WTC11 (cell line): ENCODE measurements around the gene TNFRSF6B. TPM values are rescaled to one million over a fixed set of nuclear protein-coding genes. Genes with fewer than 3 reads are reported as not detected.

Experiments
- ATAC-seq: fragments of 200-7000 bp; cut with Tn5 transposase; 2 replicates; pipeline ENCODE4 v1.10.0; 2021; ENCODE audit warnings: mild to moderate bottlenecking, moderate library complexity
- CTCF ChIA-PET: fragments of 300-600 bp; sonication (Branson Sonifier 250); formaldehyde crosslinking; loops from one replicate; lab custom pipeline; 2021; ENCODE audit warnings: antibody characterized with exemption; lab: Charles Lee
- POLR2A ChIA-PET: fragments of 350-600 bp; sonication (Branson Sonifier 250); formaldehyde crosslinking; loops from one replicate; lab custom pipeline; 2021; ENCODE audit warnings: antibody characterized with exemption; lab: Charles Lee
- DNase-seq: peaks from one replicate; pipeline ENCODE4 v3.0.0; 2021; ENCODE audit warnings: low spot score
- H3K27ac Mint-ChIP-seq: 2 replicates; pipeline ENCODE4 v1.8.0; 2021; ENCODE audit warnings: mixed read lengths
- H3K27me3 Mint-ChIP-seq: 2 replicates; pipeline ENCODE4 v1.8.0; 2021; ENCODE audit warnings: low read depth, mild to moderate bottlenecking, moderate library complexity, mixed read lengths
- H3K36me3 Mint-ChIP-seq: 2 replicates; pipeline ENCODE4 v1.8.0; 2021; ENCODE audit warnings: mixed read lengths
- H3K4me1 Mint-ChIP-seq: 2 replicates; pipeline ENCODE4 v1.8.0; 2022; ENCODE audit warnings: mixed read lengths
- H3K4me3 Mint-ChIP-seq: 2 replicates; pipeline ENCODE4 v1.8.0; 2021; ENCODE audit warnings: mild to moderate bottlenecking, moderate library complexity, mixed read lengths
- H3K9me3 Mint-ChIP-seq: 2 replicates; pipeline ENCODE4 v1.8.0; 2021; ENCODE audit warnings: mixed read lengths
- CBFB ChIP-seq: sonication (generic); formaldehyde crosslinking; IDR thresholded peaks from 2 replicates; pipeline ENCODE4 v1.8.1; 2022; ENCODE audit warnings: mild to moderate bottlenecking, low read depth, missing genetic modification reagents
- HMGA2 ChIP-seq: fragments of 250-450 bp; sonication (Bioruptor Pico); IDR thresholded peaks from 2 replicates; pipeline ENCODE4 v1.4.0; 2021; ENCODE audit warnings: mild to moderate bottlenecking, moderate library complexity
- JAZF1 ChIP-seq: fragments of 250-450 bp; sonication (Bioruptor Pico); IDR thresholded peaks from 2 replicates; pipeline ENCODE4 v1.9.0; 2021; ENCODE audit warnings: moderate library complexity, mild to moderate bottlenecking, inconsistent platforms
- JUN ChIP-seq: sonication (generic); formaldehyde crosslinking; IDR thresholded peaks from 2 replicates; pipeline ENCODE4 v1.8.0; 2023; ENCODE audit warnings: mild to moderate bottlenecking, missing genetic modification reagents
- KAT7 ChIP-seq: sonication (generic); formaldehyde crosslinking; IDR thresholded peaks from 2 replicates; pipeline ENCODE4 v1.8.1; 2023; ENCODE audit warnings: missing genetic modification reagents, mild to moderate bottlenecking, borderline replicate concordance
- MYBL2 ChIP-seq: sonication (generic); formaldehyde crosslinking; IDR thresholded peaks from 2 replicates; pipeline ENCODE4 v1.8.1; 2023; ENCODE audit warnings: mild to moderate bottlenecking, moderate library complexity, missing genetic modification reagents
- NFYB ChIP-seq: sonication (generic); formaldehyde crosslinking; conservative IDR thresholded peaks from 2 replicates; pipeline ENCODE4 v1.8.0; 2022; ENCODE audit warnings: low read depth, missing genetic modification reagents
- SMAD4 ChIP-seq: sonication (generic); formaldehyde crosslinking; IDR thresholded peaks from 2 replicates; pipeline ENCODE4 v1.8.0; 2022; ENCODE audit warnings: mild to moderate bottlenecking, missing genetic modification reagents
- SOX15 ChIP-seq: fragments of 250-450 bp; sonication (Bioruptor Pico); IDR thresholded peaks from 2 replicates; pipeline ENCODE4 v1.9.0; 2021; ENCODE audit warnings: mild to moderate bottlenecking
- TCF7 ChIP-seq: sonication (generic); formaldehyde crosslinking; IDR thresholded peaks from 2 replicates; pipeline ENCODE4 v1.8.0; 2022; ENCODE audit warnings: mild to moderate bottlenecking, low read depth, missing genetic modification reagents, moderate library complexity
- TEAD4 ChIP-seq: sonication (generic); formaldehyde crosslinking; IDR thresholded peaks from 2 replicates; pipeline ENCODE4 v1.8.0; 2022; ENCODE audit warnings: mild to moderate bottlenecking, missing genetic modification reagents
- ZNF232 ChIP-seq: sonication (generic); formaldehyde crosslinking; IDR thresholded peaks from 2 replicates; pipeline ENCODE4 v1.8.0; 2022; ENCODE audit warnings: mild to moderate bottlenecking, missing genetic modification reagents
- total RNA-seq: library from RNA; stranded (reverse); gene quantifications from 3 replicates; pipeline ENCODE4 v1.2.3, GENCODE V29; 2021
- TF ChIP-seq, protein P1 (sequence below): sonication (generic); formaldehyde crosslinking; IDR thresholded peaks from 2 replicates; pipeline ENCODE4 v1.8.0; 2022; ENCODE audit warnings: mild to moderate bottlenecking, missing genetic modification reagents
- TF ChIP-seq, protein P2 (sequence below): fragments of 200-600 bp; IDR thresholded peaks from 2 replicates; pipeline ENCODE4 v1.8.0; 2022; ENCODE audit warnings: antibody characterized with exemption
- TF ChIP-seq, protein P3 (sequence below): sonication (generic); formaldehyde crosslinking; IDR thresholded peaks from 2 replicates; pipeline ENCODE4 v1.8.0; 2022; ENCODE audit warnings: missing genetic modification reagents
- TF ChIP-seq, protein P4 (sequence below): sonication (generic); formaldehyde crosslinking; IDR thresholded peaks from 2 replicates; pipeline ENCODE4 v1.8.1; 2023; ENCODE audit warnings: mild to moderate bottlenecking, missing genetic modification reagents
- TF ChIP-seq, protein P5 (sequence below): sonication (generic); formaldehyde crosslinking; IDR thresholded peaks from 2 replicates; pipeline ENCODE4 v1.8.1; 2022; ENCODE audit warnings: mild to moderate bottlenecking, moderate library complexity, missing genetic modification reagents
- TF ChIP-seq, protein P6 (sequence below): sonication (generic); formaldehyde crosslinking; IDR thresholded peaks from 2 replicates; pipeline ENCODE4 v1.8.1; 2023; ENCODE audit warnings: mild to moderate bottlenecking, missing genetic modification reagents, borderline replicate concordance
- TF ChIP-seq, protein P7 (sequence below): sonication (generic); formaldehyde crosslinking; IDR thresholded peaks from 2 replicates; pipeline ENCODE4 v1.8.1; 2023; ENCODE audit warnings: mild to moderate bottlenecking, missing genetic modification reagents

The TNFRSF6B gene
- total RNA-seq, 1 experiment from 2014 or later, result not detected

DNA sequence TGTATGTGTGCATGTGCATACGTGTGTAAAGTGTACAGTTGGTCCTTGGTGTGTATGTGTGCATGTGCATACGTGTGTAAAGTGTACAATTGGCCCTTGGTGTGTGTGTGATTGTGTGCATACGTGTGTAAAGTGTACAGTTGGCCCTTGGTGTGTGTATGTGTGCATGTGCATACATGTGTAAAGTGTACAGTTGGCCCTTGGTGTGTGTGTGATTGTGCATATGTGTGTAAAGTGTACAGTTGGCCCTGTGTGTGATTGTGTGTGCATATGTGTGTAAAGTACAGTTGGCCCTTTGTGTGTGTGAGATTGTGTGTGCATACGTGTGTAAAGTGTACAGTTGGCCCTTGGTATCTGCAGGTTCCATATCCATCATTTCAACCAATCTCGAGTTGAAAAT, 35.0 kb downstream of the TNFRSF6B start:
- Mint-ChIP-seq H3K4me3 (no peak overlapping the region), H3K9me3 (no peaks in the 10 kb centered on the region), H3K4me1 (no peaks in the 10 kb centered on the region), H3K27me3 (no peaks in the 10 kb centered on the region), H3K36me3 (peaks cover 11% of the 10 kb centered on the region), H3K27ac (no peak overlapping the region)
- no peak for TF ChIP-seq CBFB
- no peak for TF ChIP-seq KAT7 (CRISPR knock-in tag)
- no peak for TF ChIP-seq TEAD4
- TF ChIP-seq, protein P1, sequence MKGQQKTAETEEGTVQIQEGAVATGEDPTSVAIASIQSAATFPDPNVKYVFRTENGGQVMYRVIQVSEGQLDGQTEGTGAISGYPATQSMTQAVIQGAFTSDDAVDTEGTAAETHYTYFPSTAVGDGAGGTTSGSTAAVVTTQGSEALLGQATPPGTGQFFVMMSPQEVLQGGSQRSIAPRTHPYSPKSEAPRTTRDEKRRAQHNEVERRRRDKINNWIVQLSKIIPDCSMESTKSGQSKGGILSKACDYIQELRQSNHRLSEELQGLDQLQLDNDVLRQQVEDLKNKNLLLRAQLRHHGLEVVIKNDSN (CRISPR knock-in tag), result no peak
- no peak for TF ChIP-seq ZNF232 (CRISPR knock-in tag)
- TF ChIP-seq MYBL2 (CRISPR knock-in tag), result no peak
- no peak for TF ChIP-seq JUN (CRISPR knock-in tag)
- TF ChIP-seq, protein P2, sequence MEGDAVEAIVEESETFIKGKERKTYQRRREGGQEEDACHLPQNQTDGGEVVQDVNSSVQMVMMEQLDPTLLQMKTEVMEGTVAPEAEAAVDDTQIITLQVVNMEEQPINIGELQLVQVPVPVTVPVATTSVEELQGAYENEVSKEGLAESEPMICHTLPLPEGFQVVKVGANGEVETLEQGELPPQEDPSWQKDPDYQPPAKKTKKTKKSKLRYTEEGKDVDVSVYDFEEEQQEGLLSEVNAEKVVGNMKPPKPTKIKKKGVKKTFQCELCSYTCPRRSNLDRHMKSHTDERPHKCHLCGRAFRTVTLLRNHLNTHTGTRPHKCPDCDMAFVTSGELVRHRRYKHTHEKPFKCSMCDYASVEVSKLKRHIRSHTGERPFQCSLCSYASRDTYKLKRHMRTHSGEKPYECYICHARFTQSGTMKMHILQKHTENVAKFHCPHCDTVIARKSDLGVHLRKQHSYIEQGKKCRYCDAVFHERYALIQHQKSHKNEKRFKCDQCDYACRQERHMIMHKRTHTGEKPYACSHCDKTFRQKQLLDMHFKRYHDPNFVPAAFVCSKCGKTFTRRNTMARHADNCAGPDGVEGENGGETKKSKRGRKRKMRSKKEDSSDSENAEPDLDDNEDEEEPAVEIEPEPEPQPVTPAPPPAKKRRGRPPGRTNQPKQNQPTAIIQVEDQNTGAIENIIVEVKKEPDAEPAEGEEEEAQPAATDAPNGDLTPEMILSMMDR, result no peak
- TF ChIP-seq, protein P3, sequence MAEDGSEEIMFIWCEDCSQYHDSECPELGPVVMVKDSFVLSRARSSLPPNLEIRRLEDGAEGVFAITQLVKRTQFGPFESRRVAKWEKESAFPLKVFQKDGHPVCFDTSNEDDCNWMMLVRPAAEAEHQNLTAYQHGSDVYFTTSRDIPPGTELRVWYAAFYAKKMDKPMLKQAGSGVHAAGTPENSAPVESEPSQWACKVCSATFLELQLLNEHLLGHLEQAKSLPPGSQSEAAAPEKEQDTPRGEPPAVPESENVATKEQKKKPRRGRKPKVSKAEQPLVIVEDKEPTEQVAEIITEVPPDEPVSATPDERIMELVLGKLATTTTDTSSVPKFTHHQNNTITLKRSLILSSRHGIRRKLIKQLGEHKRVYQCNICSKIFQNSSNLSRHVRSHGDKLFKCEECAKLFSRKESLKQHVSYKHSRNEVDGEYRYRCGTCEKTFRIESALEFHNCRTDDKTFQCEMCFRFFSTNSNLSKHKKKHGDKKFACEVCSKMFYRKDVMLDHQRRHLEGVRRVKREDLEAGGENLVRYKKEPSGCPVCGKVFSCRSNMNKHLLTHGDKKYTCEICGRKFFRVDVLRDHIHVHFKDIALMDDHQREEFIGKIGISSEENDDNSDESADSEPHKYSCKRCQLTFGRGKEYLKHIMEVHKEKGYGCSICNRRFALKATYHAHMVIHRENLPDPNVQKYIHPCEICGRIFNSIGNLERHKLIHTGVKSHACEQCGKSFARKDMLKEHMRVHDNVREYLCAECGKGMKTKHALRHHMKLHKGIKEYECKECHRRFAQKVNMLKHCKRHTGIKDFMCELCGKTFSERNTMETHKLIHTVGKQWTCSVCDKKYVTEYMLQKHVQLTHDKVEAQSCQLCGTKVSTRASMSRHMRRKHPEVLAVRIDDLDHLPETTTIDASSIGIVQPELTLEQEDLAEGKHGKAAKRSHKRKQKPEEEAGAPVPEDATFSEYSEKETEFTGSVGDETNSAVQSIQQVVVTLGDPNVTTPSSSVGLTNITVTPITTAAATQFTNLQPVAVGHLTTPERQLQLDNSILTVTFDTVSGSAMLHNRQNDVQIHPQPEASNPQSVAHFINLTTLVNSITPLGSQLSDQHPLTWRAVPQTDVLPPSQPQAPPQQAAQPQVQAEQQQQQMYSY, result no peak
- TF ChIP-seq, protein P4, sequence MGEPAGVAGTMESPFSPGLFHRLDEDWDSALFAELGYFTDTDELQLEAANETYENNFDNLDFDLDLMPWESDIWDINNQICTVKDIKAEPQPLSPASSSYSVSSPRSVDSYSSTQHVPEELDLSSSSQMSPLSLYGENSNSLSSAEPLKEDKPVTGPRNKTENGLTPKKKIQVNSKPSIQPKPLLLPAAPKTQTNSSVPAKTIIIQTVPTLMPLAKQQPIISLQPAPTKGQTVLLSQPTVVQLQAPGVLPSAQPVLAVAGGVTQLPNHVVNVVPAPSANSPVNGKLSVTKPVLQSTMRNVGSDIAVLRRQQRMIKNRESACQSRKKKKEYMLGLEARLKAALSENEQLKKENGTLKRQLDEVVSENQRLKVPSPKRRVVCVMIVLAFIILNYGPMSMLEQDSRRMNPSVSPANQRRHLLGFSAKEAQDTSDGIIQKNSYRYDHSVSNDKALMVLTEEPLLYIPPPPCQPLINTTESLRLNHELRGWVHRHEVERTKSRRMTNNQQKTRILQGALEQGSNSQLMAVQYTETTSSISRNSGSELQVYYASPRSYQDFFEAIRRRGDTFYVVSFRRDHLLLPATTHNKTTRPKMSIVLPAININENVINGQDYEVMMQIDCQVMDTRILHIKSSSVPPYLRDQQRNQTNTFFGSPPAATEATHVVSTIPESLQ (CRISPR knock-in tag), result no peak
- TF ChIP-seq, protein P5, sequence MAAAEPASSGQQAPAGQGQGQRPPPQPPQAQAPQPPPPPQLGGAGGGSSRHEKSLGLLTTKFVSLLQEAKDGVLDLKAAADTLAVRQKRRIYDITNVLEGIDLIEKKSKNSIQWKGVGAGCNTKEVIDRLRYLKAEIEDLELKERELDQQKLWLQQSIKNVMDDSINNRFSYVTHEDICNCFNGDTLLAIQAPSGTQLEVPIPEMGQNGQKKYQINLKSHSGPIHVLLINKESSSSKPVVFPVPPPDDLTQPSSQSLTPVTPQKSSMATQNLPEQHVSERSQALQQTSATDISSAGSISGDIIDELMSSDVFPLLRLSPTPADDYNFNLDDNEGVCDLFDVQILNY (CRISPR knock-in tag), result no peak
- ChIA-PET POLR2A (no interaction called here), CTCF (no interaction called here)
- DNase-seq, result no peak
- no peak for ATAC-seq

DNA sequence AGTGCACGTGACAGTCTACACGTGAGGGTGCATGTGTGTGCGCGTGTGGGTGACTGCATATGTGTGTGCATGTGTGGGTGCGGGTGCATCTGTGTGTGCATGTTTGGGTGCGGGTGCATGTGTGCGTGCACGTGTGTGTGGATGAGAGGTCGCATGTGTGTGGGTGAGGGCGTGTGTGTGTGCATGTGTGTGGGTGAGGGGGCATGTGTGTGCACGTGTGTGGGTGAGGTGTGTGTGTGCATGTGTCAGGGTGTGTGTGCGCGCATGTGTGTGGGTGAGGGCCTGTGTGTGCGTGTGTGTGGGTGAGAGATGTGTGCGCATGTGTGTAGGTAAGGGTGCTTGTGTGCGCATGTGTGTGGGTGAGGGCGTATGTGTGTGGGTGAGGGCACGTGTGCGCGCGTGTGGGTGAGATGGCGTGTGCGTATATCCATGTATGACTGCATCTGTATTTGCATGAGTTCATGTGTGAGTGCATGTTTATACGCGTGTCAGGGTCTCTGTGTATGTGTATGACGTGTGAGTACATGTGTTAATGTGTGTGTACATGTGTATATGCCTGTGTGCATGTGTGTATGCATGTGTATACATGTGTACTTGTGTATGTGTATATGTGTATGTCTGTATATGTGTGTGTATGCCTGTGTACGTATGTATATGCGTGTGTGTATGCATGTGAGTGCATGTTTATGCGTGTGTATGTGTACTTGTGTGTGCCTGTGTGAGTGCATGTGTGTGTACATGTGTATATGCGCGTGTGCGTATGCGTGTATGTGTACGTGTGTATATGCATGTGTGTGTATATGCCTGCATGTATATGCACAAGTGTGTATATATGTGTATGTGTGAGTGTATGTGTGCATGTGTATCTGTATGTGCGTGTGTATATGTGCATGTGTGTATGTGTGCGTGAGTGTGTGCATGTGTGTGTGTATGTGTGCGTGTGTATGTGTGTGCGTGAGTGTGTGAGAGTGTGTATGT, 36.0 kb downstream of the TNFRSF6B start:
- no peaks in the 10 kb centered on the region for H3K27me3 Mint-ChIP-seq
- H3K4me3 Mint-ChIP-seq, result no peak overlapping the region
- ATAC-seq, result no peak
- no peaks in the 10 kb centered on the region for H3K9me3 Mint-ChIP-seq
- ChIA-PET CTCF (no interaction called here), POLR2A (no interaction called here)
- H3K27ac Mint-ChIP-seq, result no peak overlapping the region
- H3K36me3 Mint-ChIP-seq, result peaks cover 8% of the 10 kb centered on the region; the same call in 1 of the 2 replicates
- H3K4me1 Mint-ChIP-seq, result no peaks in the 10 kb centered on the region
- DNase-seq, result no peak
- TF ChIP-seq, protein P6, sequence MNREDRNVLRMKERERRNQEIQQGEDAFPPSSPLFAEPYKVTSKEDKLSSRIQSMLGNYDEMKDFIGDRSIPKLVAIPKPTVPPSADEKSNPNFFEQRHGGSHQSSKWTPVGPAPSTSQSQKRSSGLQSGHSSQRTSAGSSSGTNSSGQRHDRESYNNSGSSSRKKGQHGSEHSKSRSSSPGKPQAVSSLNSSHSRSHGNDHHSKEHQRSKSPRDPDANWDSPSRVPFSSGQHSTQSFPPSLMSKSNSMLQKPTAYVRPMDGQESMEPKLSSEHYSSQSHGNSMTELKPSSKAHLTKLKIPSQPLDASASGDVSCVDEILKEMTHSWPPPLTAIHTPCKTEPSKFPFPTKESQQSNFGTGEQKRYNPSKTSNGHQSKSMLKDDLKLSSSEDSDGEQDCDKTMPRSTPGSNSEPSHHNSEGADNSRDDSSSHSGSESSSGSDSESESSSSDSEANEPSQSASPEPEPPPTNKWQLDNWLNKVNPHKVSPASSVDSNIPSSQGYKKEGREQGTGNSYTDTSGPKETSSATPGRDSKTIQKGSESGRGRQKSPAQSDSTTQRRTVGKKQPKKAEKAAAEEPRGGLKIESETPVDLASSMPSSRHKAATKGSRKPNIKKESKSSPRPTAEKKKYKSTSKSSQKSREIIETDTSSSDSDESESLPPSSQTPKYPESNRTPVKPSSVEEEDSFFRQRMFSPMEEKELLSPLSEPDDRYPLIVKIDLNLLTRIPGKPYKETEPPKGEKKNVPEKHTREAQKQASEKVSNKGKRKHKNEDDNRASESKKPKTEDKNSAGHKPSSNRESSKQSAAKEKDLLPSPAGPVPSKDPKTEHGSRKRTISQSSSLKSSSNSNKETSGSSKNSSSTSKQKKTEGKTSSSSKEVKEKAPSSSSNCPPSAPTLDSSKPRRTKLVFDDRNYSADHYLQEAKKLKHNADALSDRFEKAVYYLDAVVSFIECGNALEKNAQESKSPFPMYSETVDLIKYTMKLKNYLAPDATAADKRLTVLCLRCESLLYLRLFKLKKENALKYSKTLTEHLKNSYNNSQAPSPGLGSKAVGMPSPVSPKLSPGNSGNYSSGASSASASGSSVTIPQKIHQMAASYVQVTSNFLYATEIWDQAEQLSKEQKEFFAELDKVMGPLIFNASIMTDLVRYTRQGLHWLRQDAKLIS (CRISPR knock-in tag), result no peak
- TF ChIP-seq ZNF232 (CRISPR knock-in tag) (no peak), SMAD4 (no peak), SOX15 (CRISPR knock-in tag) (no peak), JAZF1 (no peak), NFYB (CRISPR knock-in tag) (no peak), KAT7 (CRISPR knock-in tag) (no peak), TCF7 (CRISPR knock-in tag) (no peak), HMGA2 (CRISPR knock-in tag) (no peak), CBFB (no peak)
- TF ChIP-seq, protein P7, sequence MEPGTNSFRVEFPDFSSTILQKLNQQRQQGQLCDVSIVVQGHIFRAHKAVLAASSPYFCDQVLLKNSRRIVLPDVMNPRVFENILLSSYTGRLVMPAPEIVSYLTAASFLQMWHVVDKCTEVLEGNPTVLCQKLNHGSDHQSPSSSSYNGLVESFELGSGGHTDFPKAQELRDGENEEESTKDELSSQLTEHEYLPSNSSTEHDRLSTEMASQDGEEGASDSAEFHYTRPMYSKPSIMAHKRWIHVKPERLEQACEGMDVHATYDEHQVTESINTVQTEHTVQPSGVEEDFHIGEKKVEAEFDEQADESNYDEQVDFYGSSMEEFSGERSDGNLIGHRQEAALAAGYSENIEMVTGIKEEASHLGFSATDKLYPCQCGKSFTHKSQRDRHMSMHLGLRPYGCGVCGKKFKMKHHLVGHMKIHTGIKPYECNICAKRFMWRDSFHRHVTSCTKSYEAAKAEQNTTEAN (CRISPR knock-in tag), result no peak
